ENCODE results near the gene CARD9. TPM values are rescaled to one million over a fixed set of nuclear protein-coding genes. Genes with fewer than 3 reads are reported as not detected.

Gene CARD9
- total RNA-seq, 3 donors from 2014 or later (not counting 1 experiment from before 2014, with no cell fraction given): 1.6 to 4.2 (median 4.0) TPM

DNA sequence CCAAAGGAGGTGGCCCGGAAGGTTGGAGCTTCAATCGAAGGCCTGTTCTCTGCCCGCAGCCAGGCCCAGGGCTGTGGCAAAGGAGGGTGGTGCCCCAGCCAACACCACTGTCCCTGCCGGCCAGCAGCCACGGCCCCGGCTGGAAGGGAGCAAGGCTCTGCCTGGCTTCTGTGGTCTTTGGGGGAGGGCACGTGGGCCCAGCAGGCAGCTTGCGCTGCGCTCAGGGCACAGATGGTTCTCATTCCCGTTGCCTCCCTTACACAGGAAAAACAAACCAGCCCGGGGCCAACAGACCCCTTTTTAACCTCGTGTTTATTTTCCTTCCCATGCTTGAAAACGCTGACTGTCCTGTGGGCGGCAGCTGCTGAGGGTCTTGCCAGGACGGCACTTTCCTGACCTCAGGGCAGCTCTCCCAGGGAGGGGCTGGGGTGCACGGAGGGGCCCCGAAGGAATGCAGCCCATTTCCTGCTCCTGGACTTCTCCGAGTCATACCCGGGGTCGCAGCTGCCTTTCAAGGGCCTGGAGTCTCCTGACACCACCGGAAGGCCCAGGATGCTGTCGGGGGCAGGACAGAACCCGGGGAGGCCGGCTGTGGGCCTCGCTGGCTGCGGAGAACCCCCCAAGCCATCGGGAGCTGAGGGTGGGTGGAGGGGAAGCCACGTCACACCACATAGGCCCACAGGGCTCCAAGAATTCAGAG, 47.3 kb downstream of the CARD9 start:
- DNase-seq (no peak), ATAC-seq (no peak)
- Mint-ChIP-seq H3K27ac (no peak overlapping the region), H3K36me3 (no peaks in the 10 kb centered on the region), H3K27me3 (ENCODE audit: low read depth in 2 of 2) (peaks cover 0 to 3% of the 10 kb centered on the region in 2 donors), H3K9me3 (no peaks in the 10 kb centered on the region), H3K4me3 (no peak overlapping the region), H3K4me1 (no peaks in the 10 kb centered on the region)
- H3K4me3 ChIP-seq (ENCODE audit: low read length): no peak overlapping the region
- intact Hi-C loops (cut with micrococcal nuclease): no loop called here
- peaks cover 20% of the 10 kb centered on the region for H3K4me1 ChIP-seq (ENCODE audit: control insufficient read depth, insufficient read depth, low read length)
- H3K9me3 ChIP-seq (ENCODE audit: control insufficient read depth, insufficient read depth, low read length): no peaks in the 10 kb centered on the region
- H3K27me3 ChIP-seq (ENCODE audit: control insufficient read depth, insufficient read depth, low read length): peaks cover 6% of the 10 kb centered on the region
- 21% methylated on average over 28 of the region's 28 CpGs for WGBS (ENCODE audit: insufficient coverage)
- no peak overlapping the region for H3K27ac ChIP-seq (ENCODE audit: low read length)
- no peaks in the 10 kb centered on the region for H3K36me3 ChIP-seq (ENCODE audit: control insufficient read depth, insufficient read depth, low read length)
- TF ChIP-seq, protein P1, sequence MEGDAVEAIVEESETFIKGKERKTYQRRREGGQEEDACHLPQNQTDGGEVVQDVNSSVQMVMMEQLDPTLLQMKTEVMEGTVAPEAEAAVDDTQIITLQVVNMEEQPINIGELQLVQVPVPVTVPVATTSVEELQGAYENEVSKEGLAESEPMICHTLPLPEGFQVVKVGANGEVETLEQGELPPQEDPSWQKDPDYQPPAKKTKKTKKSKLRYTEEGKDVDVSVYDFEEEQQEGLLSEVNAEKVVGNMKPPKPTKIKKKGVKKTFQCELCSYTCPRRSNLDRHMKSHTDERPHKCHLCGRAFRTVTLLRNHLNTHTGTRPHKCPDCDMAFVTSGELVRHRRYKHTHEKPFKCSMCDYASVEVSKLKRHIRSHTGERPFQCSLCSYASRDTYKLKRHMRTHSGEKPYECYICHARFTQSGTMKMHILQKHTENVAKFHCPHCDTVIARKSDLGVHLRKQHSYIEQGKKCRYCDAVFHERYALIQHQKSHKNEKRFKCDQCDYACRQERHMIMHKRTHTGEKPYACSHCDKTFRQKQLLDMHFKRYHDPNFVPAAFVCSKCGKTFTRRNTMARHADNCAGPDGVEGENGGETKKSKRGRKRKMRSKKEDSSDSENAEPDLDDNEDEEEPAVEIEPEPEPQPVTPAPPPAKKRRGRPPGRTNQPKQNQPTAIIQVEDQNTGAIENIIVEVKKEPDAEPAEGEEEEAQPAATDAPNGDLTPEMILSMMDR (IDR thresholded peaks at IDR 0.05): no peak

DNA sequence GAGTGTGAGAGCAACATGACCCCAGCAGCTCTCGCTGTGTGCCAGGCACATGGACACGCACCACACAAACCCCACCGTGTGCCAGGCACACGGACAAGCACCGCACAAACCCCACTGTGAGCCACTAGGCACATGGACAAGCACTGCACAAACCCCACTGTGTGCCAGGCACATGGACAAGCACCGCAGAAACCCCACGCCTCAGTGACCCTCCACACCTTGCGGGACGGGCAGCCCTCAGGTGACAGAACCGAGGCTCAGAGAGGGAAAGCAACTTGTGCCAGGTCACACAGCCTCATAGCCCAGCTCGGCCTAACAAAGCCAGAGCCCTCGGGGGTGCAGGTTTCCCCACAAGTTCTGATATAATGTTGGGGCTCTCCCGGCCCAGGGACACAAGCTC, 48.1 kb downstream of the CARD9 start:
- Mint-ChIP-seq H3K9me3 (no peaks in the 10 kb centered on the region), H3K4me3 (no peak overlapping the region), H3K36me3 (no peaks in the 10 kb centered on the region), H3K4me1 (no peaks in the 10 kb centered on the region), H3K27ac (no peak overlapping the region), H3K27me3 (ENCODE audit: low read depth in 2 of 2) (peaks cover 0 to 3% of the 10 kb centered on the region in 2 donors)
- Histone ChIP-seq H3K27me3 (ENCODE audit: control insufficient read depth, insufficient read depth, low read length) (peaks cover 6% of the 10 kb centered on the region), H3K9me3 (ENCODE audit: control insufficient read depth, insufficient read depth, low read length) (no peaks in the 10 kb centered on the region), H3K27ac (ENCODE audit: low read length) (no peak overlapping the region), H3K4me3 (ENCODE audit: low read length) (no peak overlapping the region), H3K4me1 (ENCODE audit: control insufficient read depth, insufficient read depth, low read length) (peaks cover 20% of the 10 kb centered on the region), H3K36me3 (ENCODE audit: control insufficient read depth, insufficient read depth, low read length) (no peaks in the 10 kb centered on the region)
- ATAC-seq (no peak), DNase-seq (no peak)
- intact Hi-C loops (cut with micrococcal nuclease): no loop called here
- TF ChIP-seq, protein P1 (IDR thresholded peaks at IDR 0.05): no peak
- WGBS (ENCODE audit: insufficient coverage): 93% methylated on average over 13 of the region's 13 CpGs

DNA sequence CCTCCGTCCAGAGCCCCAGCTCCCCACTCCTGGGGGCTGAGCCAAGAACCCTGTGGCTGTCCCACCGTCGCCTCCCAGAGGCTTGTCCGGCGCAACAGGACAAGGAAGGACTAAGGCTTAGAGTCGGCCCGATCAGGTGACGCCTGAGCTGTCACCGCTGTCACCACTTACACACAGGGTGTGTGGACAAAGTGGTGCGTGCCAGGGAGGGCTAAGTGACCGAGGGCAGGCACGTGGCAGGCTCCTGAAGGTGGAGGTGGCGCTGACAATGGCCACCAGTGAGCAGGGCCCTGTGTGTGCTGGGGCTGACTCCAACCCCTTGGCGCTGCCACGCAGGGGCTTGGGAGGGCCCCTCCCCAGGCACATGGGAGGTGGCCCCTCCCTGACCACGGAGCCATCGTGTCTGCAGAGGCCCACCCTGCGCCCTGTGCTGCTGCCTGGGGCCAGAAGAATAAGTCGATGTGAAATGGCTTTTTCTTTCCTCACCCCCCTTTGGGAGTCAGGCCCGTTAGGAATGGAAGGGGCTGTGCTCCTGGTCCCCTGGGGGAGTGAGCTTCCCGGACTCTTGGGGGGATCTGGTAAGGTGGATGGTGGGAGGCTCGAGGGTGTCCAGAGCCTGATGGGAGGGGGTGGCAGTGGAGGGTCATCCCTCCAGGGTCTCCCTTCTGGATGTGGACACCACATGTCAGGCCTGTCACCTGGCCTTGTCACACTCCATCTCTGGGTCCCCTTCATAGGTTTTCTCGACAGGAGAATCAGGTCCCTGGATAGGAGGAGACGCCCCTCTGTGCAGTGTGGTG, 48.8 kb downstream of the CARD9 start:
- Histone ChIP-seq H3K27ac (ENCODE audit: low read length) (no peak overlapping the region), H3K9me3 (ENCODE audit: control insufficient read depth, insufficient read depth, low read length) (no peaks in the 10 kb centered on the region), H3K36me3 (ENCODE audit: control insufficient read depth, insufficient read depth, low read length) (no peaks in the 10 kb centered on the region), H3K4me3 (ENCODE audit: low read length) (no peak overlapping the region), H3K4me1 (ENCODE audit: control insufficient read depth, insufficient read depth, low read length) (peaks cover 20% of the 10 kb centered on the region), H3K27me3 (ENCODE audit: control insufficient read depth, insufficient read depth, low read length) (peaks cover 6% of the 10 kb centered on the region)
- Mint-ChIP-seq H3K27ac (no peak overlapping the region), H3K4me3 (no peak overlapping the region), H3K27me3 (ENCODE audit: low read depth in 2 of 2) (peaks cover 0 to 3% of the 10 kb centered on the region in 2 donors), H3K4me1 (no peaks in the 10 kb centered on the region), H3K9me3 (no peaks in the 10 kb centered on the region), H3K36me3 (no peaks in the 10 kb centered on the region)
- intact Hi-C loops (cut with micrococcal nuclease): no loop called here
- 76% methylated on average over 24 of the region's 24 CpGs for WGBS (ENCODE audit: insufficient coverage)
- TF ChIP-seq, protein P1 (IDR thresholded peaks at IDR 0.05): no peak
- ATAC-seq: no peak
- no peak for DNase-seq
